ENCODE measurements around the gene SH2B3. TPM values are rescaled to one million over a fixed set of nuclear protein-coding genes. Genes with fewer than 3 reads are reported as not detected.

SH2B3 gene
- total and polyA plus RNA-seq, 12 donors: 9.9 to 61.4 (median 38.1) TPM

DNA sequence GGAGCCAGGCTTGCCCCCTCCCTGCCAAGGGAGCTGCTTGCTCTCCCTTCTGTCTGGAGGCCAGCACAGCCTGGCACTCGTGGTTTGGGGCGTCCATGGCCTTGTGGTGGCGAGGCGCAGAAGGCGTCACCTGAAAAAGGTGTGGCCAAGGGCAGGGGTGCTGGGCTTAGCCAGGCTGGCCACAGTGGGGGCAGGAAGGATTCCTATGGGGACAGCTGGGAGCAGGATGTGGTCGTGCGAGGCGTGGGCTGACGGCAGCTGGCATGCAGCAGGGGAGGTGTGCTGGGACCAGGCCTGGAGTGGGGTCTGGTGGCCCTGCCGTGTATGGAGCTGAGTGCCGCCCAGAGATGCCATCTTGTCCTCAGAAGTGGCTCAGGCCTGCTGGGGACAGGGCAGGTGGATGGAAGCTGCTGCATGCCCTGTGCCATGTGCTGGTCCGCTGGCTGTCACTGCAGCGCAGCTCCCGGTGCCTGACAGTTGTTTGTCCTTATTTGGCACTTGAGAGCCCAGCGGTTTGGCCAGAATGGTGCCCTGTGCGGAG, 30.0 kb downstream of the SH2B3 start:
- Histone ChIP-seq H3K36me3 (peaks cover 0 to 15% (median 0%) of the 10 kb centered on the region in 9 donors), H3K4me3 (peak overlapping the region in 1 of 10 donors; percentile 0), H3K4me1 (peaks cover 44 to 100% (median 98%) of the 10 kb centered on the region in 9 donors), H3K9me3 (no peaks in the 10 kb centered on the region), H3K27me3 (no peaks in the 10 kb centered on the region), H3K27ac (peak overlapping the region in 9 of 10 donors; percentile 73 to 93 (median 90))
- ATAC-seq: peak in 3 of 8 donors; percentile 0 to 20 (median 0)
- 71 to 78% methylated on average over 16 of the region's 16 CpGs for WGBS, 2 donors
- intact Hi-C loops (cut with DNase I): no loop called here
- no peak for DNase-seq
- TF ChIP-seq, protein P1, sequence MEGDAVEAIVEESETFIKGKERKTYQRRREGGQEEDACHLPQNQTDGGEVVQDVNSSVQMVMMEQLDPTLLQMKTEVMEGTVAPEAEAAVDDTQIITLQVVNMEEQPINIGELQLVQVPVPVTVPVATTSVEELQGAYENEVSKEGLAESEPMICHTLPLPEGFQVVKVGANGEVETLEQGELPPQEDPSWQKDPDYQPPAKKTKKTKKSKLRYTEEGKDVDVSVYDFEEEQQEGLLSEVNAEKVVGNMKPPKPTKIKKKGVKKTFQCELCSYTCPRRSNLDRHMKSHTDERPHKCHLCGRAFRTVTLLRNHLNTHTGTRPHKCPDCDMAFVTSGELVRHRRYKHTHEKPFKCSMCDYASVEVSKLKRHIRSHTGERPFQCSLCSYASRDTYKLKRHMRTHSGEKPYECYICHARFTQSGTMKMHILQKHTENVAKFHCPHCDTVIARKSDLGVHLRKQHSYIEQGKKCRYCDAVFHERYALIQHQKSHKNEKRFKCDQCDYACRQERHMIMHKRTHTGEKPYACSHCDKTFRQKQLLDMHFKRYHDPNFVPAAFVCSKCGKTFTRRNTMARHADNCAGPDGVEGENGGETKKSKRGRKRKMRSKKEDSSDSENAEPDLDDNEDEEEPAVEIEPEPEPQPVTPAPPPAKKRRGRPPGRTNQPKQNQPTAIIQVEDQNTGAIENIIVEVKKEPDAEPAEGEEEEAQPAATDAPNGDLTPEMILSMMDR (IDR thresholded peaks at IDR 0.05): no peak

DNA sequence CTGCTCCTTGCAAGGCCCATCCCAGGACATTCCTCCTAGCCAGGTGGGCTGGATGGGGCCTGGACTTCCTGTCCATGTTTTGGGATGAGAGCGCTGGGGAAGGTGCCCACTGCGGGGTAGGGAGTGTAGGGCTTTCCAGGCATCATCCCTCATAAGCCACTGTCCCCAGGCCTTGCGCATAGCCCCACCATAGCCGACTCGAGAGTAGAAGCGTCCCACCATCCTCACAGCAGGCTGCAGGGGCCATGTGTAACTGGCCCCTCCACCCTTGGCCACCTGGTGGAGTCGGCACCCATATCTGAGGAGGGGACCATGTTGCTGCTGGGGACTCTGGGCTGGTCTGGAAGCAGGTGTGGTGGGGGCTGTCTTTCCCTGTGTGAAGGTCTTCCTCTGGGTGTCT, 30.5 kb downstream of the SH2B3 start:
- ATAC-seq: peak in 1 of 8 donors; percentile 1
- no peaks in the 10 kb centered on the region for H3K9me3 ChIP-seq
- no peak for DNase-seq
- H3K27ac ChIP-seq: peak overlapping the region in 9 of 10 donors; percentile 69 to 93 (median 84)
- WGBS, 2 donors: 83 to 84% methylated on average over 7 of the region's 7 CpGs
- TF ChIP-seq, protein P1 (IDR thresholded peaks at IDR 0.05): no peak
- H3K4me3 ChIP-seq: no peak overlapping the region
- peaks cover 0 to 19% (median 0%) of the 10 kb centered on the region in 9 donors for H3K36me3 ChIP-seq
- intact Hi-C loops (cut with DNase I): no loop called here
- no peaks in the 10 kb centered on the region for H3K27me3 ChIP-seq
- H3K4me1 ChIP-seq: peaks cover 44 to 100% (median 98%) of the 10 kb centered on the region in 9 donors

DNA sequence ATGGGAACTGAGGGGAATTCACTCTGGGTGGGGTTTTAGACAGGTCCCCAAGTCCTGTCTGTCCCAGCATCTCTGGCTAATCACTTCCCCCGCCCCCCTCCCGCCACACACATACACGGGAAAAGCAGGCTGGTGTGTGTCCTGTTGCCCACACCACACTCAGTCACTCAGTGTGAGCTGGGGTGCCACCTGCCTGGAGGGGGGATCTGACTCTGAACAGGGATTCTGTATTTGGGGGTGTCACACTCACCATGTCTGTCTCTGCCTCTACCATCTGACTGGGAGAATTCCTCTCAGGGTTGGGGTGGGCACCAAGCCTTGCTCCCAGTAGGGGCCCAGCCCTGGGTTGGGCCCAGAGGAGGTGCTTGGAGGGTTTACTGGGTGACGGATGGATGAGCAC, 31.1 kb downstream of the SH2B3 start:
- DNase-seq (no peak), ATAC-seq (no peak)
- peaks cover 0 to 23% (median 0%) of the 10 kb centered on the region in 9 donors for H3K36me3 ChIP-seq
- H3K27me3 ChIP-seq: no peaks in the 10 kb centered on the region
- H3K27ac ChIP-seq: peak overlapping the region in 8 of 10 donors; percentile 3 to 93 (median 80)
- peaks cover 44 to 100% (median 98%) of the 10 kb centered on the region in 9 donors for H3K4me1 ChIP-seq
- no peak overlapping the region for H3K4me3 ChIP-seq
- intact Hi-C loops (cut with DNase I): no loop called here
- TF ChIP-seq, protein P1 (IDR thresholded peaks at IDR 0.05): no peak
- WGBS, 2 donors: 70 to 77% methylated on average over 4 of the region's 4 CpGs
- no peaks in the 10 kb centered on the region for H3K9me3 ChIP-seq

DNA sequence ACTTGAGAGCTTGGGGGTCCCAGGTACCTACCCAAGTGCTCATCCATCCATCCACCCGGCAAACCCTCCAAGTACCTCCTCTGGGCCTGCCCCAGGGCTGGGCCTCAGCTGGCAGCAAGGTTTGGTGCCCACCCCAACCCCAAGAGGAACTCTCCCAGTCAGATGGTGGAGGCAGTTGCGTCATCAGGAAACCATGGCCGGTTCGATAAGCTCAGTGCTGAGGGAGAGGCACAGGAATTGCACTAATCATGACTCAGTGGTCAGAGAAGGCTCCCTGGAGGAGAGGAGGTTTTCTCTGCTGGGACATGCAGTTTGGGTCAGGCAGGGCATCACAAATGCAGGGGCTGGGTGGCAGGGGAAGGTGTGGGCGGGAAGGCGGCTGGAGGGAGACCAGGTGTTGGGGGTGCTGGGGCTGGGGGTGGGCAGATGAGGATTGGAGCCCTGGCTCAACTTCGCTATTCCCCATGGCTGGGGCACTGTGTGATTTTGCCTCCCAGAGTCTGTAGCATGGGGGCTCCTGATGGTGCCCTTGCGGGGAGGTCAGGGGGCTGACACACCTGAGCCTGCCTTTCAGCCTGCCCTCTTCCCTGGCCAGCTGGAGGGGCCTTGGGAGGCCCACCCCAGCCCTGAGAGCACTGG, 32.2 kb downstream of the SH2B3 start:
- peak in 7 of 8 donors; percentile 4 to 52 (median 26) for ATAC-seq
- H3K9me3 ChIP-seq: no peaks in the 10 kb centered on the region
- intact Hi-C loops (cut with DNase I): no loop called here

More for the DNA sequence above, 32.2 kb downstream of the SH2B3 start:
- H3K27ac ChIP-seq: peak overlapping the region in 9 of 10 donors; percentile 18 to 93 (median 77)
- H3K4me3 ChIP-seq: no peak overlapping the region
- TF ChIP-seq, protein P1 (IDR thresholded peaks at IDR 0.05): no peak
- no peaks in the 10 kb centered on the region for H3K27me3 ChIP-seq
- 59 to 68% methylated on average over 8 of the region's 8 CpGs for WGBS, 2 donors
- peaks cover 40 to 100% (median 98%) of the 10 kb centered on the region in 9 donors for H3K4me1 ChIP-seq
- DNase-seq: no peak
- peaks cover 0 to 34% (median 0%) of the 10 kb centered on the region in 9 donors for H3K36me3 ChIP-seq

Measured in heart right ventricle (tissue), 16 donors.